BE2C (cell line): ENCODE data around the gene RIMOC1.

Experiments used
- DNase-seq: peaks from one replicate; pipeline ENCODE4 v3.0.0-alpha.2; 2020
- H3K27me3 ChIP-seq: fragments of 250-450 bp; sonication (Bioruptor Pico); 2 replicates; pipeline ENCODE4 v1.5.1; 2020; ENCODE audit warnings: mild to moderate bottlenecking
- H3K36me3 ChIP-seq: fragments of 250-450 bp; sonication (Bioruptor Pico); 2 replicates; pipeline ENCODE4 v1.5.1; 2020; ENCODE audit warnings: mild to moderate bottlenecking
- H3K4me1 ChIP-seq: fragments of 250-450 bp; sonication (Bioruptor Pico); 2 replicates; pipeline ENCODE4 v1.5.1; 2020
- H3K4me3 ChIP-seq: 2 replicates; pipeline ENCODE4 v1.5.1; 2011; ENCODE audit warnings: low read depth, low read length
- H3K9me3 ChIP-seq: fragments of 250-450 bp; sonication (Bioruptor Pico); 2 replicates; pipeline ENCODE4 v1.5.1; 2020
- TF ChIP-seq, protein P1 (sequence below): IDR thresholded peaks from 2 replicates; pipeline ENCODE4 v1.5.1; 2012; ENCODE audit warnings: mild to moderate bottlenecking, low read depth, low read length

Gene RIMOC1

DNA sequence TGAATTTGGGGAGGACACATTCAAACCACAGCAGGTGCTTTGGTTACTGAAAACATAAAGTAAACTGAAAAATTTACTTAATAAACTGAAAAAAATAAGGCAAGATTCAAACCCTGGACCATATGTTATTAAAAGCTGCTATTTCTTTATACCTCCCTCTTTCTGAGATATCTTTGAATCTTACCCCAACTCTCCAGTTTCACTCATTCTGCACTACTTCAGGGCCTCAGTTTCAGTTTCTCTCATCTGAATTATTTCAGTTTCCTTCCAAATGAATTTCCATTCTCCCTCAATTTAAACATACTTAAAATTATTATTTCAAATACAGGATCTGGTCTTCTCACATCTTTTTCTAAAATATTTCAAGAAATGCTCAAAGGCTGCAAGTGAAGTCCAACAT is 29.0 kb upstream of the RIMOC1 start:
- TF ChIP-seq, protein P1, sequence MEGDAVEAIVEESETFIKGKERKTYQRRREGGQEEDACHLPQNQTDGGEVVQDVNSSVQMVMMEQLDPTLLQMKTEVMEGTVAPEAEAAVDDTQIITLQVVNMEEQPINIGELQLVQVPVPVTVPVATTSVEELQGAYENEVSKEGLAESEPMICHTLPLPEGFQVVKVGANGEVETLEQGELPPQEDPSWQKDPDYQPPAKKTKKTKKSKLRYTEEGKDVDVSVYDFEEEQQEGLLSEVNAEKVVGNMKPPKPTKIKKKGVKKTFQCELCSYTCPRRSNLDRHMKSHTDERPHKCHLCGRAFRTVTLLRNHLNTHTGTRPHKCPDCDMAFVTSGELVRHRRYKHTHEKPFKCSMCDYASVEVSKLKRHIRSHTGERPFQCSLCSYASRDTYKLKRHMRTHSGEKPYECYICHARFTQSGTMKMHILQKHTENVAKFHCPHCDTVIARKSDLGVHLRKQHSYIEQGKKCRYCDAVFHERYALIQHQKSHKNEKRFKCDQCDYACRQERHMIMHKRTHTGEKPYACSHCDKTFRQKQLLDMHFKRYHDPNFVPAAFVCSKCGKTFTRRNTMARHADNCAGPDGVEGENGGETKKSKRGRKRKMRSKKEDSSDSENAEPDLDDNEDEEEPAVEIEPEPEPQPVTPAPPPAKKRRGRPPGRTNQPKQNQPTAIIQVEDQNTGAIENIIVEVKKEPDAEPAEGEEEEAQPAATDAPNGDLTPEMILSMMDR: no peak
- no peaks in the 10 kb centered on the region for H3K9me3 ChIP-seq
- peaks cover 12% of the 10 kb centered on the region for H3K27me3 ChIP-seq
- no peaks in the 10 kb centered on the region for H3K36me3 ChIP-seq
- no peak for DNase-seq
- H3K4me3 ChIP-seq: no peak overlapping the region
- no peaks in the 10 kb centered on the region for H3K4me1 ChIP-seq

DNA sequence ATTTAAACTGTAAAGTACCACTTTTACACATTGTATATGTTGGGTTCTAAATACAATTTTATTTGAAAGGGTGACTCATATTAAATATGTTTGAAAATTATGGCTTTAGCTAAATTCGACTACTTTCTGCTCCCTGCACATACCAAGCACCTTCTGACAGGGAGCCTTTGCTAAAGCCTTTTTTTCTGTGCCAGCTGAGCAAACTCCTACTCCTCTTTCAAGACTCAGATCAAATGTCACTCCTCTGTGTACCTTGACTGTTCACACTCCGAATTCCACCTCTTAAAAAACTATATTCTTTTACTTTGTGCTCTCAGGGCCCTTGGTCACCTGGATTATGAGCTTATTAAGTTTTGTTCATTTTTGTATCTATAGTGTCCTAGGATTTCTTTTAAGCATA is 27.5 kb upstream of the RIMOC1 start:
- no peak overlapping the region for H3K4me3 ChIP-seq
- H3K27me3 ChIP-seq: peaks cover 12% of the 10 kb centered on the region
- DNase-seq: no peak
- H3K4me1 ChIP-seq: no peaks in the 10 kb centered on the region
- no peaks in the 10 kb centered on the region for H3K9me3 ChIP-seq
- H3K36me3 ChIP-seq: no peaks in the 10 kb centered on the region
- TF ChIP-seq, protein P1: no peak

DNA sequence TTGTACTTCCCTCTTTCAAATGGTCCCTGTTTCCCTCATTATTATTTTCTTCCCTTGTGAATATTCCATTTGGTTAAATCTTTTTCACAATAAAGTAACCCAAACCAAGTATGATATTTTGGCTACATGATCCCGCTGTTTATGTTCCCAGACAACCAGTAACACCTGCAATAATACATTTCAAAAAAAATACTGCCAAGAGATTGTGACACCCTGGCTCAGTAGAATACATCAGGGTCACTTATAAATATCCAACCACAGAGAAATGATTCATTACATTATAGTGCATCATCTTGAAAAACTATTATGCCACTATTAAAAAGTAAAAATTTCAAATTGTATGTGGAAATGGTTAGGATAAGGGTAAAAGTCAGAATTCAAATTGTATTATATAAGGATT is 26.7 kb upstream of the RIMOC1 start:
- Histone ChIP-seq H3K27me3 (peaks cover 12% of the 10 kb centered on the region), H3K9me3 (no peaks in the 10 kb centered on the region), H3K4me3 (no peak overlapping the region), H3K36me3 (no peaks in the 10 kb centered on the region), H3K4me1 (no peaks in the 10 kb centered on the region)
- DNase-seq: no peak
- TF ChIP-seq, protein P1: no peak

DNA sequence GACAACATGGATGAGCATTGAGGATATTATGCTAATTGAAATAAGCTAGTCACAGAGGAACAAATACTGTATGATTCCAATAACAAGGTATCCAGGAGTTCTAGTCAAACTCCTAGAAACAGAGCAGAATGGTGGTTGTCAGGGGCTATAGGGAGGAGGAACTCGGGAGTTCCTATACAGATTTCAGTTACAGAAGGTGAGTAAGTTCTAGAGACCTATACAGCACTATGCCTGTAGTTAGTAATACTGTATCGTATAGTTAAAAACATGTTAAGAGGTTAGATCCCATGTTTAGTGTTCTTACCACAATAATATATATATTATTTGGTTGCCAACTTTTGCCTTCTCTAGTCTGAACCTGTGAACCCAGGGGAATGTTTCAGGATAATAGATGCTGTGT is 26.0 kb upstream of the RIMOC1 start:
- Histone ChIP-seq H3K27me3 (peaks cover 12% of the 10 kb centered on the region), H3K4me3 (no peak overlapping the region), H3K4me1 (no peaks in the 10 kb centered on the region), H3K36me3 (no peaks in the 10 kb centered on the region), H3K9me3 (no peaks in the 10 kb centered on the region)
- no peak for DNase-seq
- TF ChIP-seq, protein P1: no peak

DNA sequence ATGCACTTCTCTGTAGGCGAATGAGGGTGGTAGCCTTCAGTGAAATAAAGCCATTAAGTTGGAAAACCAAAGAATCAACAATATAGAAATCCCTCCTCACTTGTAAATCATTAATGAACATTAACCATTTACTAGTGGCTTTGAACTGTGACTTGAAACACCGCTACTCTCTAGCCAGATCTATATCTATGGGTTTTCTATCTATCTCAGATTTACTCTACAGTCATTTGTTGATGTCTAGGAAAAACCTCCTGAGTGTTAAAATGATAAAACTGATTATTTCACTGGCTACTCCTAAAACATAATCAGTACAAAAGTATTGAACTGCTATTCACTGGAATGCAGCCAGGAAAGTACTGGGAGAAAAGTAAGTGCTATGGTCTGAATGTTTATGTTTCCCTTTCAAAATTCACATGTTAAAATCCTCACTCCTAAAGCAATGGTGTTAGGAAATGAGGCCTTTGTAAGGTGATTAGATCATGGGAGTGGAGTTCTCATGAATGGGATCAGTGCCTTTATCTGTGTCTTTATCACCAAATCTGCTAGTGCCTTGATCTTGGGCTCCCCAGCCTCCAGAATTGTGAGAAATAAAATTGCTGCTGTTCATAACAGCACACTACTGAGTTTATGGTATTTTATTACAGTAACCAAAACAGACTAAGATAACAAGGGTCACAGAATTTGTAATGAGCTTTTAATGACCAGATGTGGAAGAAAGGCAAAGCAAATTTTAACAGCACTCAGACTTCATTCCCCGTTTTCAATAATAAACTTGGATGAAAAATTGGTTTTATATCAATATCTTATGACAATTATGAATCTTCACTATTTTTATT is 25.3 kb upstream of the RIMOC1 start:
- Histone ChIP-seq H3K4me1 (no peaks in the 10 kb centered on the region), H3K36me3 (no peaks in the 10 kb centered on the region), H3K9me3 (no peaks in the 10 kb centered on the region), H3K27me3 (peaks cover 12% of the 10 kb centered on the region), H3K4me3 (no peak overlapping the region)
- TF ChIP-seq, protein P1: no peak
- no peak for DNase-seq

DNA sequence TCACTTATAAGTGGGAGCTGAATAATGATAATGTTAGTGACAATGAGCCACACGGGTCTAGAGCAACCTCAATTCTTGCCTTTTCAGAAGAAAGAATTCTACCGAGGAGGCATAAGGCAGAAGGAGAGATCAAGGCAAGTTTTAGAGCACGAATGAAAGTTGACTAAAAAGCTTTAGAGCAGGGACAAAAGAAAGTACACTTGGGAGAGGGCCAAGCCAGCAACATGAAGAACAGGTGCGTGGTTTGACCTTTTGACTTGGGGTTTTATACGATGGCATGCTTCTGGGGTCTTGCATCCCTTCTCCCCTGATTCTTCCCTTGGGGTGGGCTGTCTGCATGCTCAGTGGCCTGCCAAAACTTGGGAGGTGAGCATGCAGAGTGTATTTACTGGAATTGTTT is 21.4 kb upstream of the RIMOC1 start:
- Histone ChIP-seq H3K4me3 (no peak overlapping the region), H3K4me1 (no peaks in the 10 kb centered on the region), H3K36me3 (no peaks in the 10 kb centered on the region), H3K9me3 (no peaks in the 10 kb centered on the region), H3K27me3 (no peaks in the 10 kb centered on the region; the same call in none of the 2 replicates)
- TF ChIP-seq, protein P1: no peak
- DNase-seq: no peak
